ENCODE results near the gene TJP2. TPM values are rescaled to one million over a fixed set of nuclear protein-coding genes. Genes with fewer than 3 reads are reported as not detected.

Gene TJP2
- 1 to 10 TPM; 6.3 to 8.0 TPM for total RNA-seq
- 7.7 TPM for polyA plus RNA-seq (2013, experiment 1 of 2)
- polyA plus RNA-seq (2013, experiment 2 of 2) = 6.3 TPM
- total RNA-seq = 0.12 to 3.9 (median 1.1) reads per million in 172 experiments

- H3K27ac Mint-ChIP-seq = no peak within 1 kb of the TSS
- no peaks in the 10 kb centered on the region for H3K36me3 Mint-ChIP-seq (ENCODE audit: low read depth)
- intact Hi-C loops (cut with DNase I, micrococcal nuclease) = no loop called here
- H3K27me3 Mint-ChIP-seq = peaks cover 47% of the 10 kb centered on the region
- H3K4me3 ChIP-seq (ENCODE audit: low read length) = peak within 1 kb of the TSS; percentile 69
- no peaks in the 10 kb centered on the region for H3K36me3 ChIP-seq (ENCODE audit: insufficient read depth, low read length)
- H3K4me1 ChIP-seq (ENCODE audit: insufficient read depth, low read length) = peaks cover 23% of the 10 kb centered on the region
- no peaks in the 10 kb centered on the region for H3K9me3 Mint-ChIP-seq
- no peak within 1 kb of the TSS for H3K27ac ChIP-seq (ENCODE audit: low read depth in 1 of 2, low read length in 2 of 2)
- ChIA-PET CTCF (interaction anchor here (1.0 kb wide), 1 partner anchor 139 kb away, joined by 3 read pairs; the partner anchor contains the start of gene FXN), POLR2A (no interaction called here)
- no peaks in the 10 kb centered on the region for H3K9me3 ChIP-seq (ENCODE audit: control insufficient read depth in 1 of 2, insufficient read depth in 1 of 2, low read length in 2 of 2)
- no peak for TF ChIP-seq CTCF (IDR thresholded peaks at IDR 0.05)
- H3K4me1 Mint-ChIP-seq (ENCODE audit: low read depth) = peaks cover 43% of the 10 kb centered on the region
- peak; percentile 28 for ATAC-seq (ENCODE audit: poor library complexity)
- DNase-seq = peak in 11 of 14 experiments; percentile 3 to 67 (median 23)
- peak within 1 kb of the TSS; percentile 88 for H3K4me3 Mint-ChIP-seq
- H3K27me3 ChIP-seq (ENCODE audit: control insufficient read depth in 1 of 2, insufficient read depth in 2 of 2, low read length in 2 of 2) = peaks cover 3 to 26% of the 10 kb centered on the region in 2 experiments
Observed at GRCh38 chr9:69173891-69174615, at the start of gene TJP2. Gene TJP2, plus strand, starts transcription at chr9:69174277. Its CDS starts 96 bp downstream, at chr9:69174373.

GRCh38 chr9:69130456-69131441 is 43.3 kb upstream of the TJP2 start:
- no peaks in the 10 kb centered on the region for H3K36me3 ChIP-seq (ENCODE audit: insufficient read depth, low read length)
- intact Hi-C loops (cut with DNase I, micrococcal nuclease) = no loop called here
- H3K27me3 ChIP-seq (ENCODE audit: control insufficient read depth in 1 of 2, insufficient read depth in 2 of 2, low read length in 2 of 2) = no peaks in the 10 kb centered on the region
- no peak overlapping the region for H3K4me3 ChIP-seq (ENCODE audit: low read length)
- ChIA-PET POLR2A (no interaction called here), CTCF (interaction anchor here (0.8 kb wide), 1 partner anchor 22 kb away, joined by 3 read pairs; no protein-coding TSS in a partner anchor)
- Mint-ChIP-seq H3K27me3 (no peaks in the 10 kb centered on the region), H3K4me1 (ENCODE audit: low read depth) (no peaks in the 10 kb centered on the region), H3K4me3 (no peak overlapping the region), H3K36me3 (ENCODE audit: low read depth) (no peaks in the 10 kb centered on the region), H3K27ac (no peak overlapping the region), H3K9me3 (no peaks in the 10 kb centered on the region)
- no peak for TF ChIP-seq CTCF (IDR thresholded peaks at IDR 0.05)
- DNase-seq (no peak), ATAC-seq (ENCODE audit: poor library complexity) (no peak)
- no peak overlapping the region for H3K27ac ChIP-seq (ENCODE audit: low read depth in 1 of 2, low read length in 2 of 2)
- H3K4me1 ChIP-seq (ENCODE audit: insufficient read depth, low read length) = no peaks in the 10 kb centered on the region
- no peaks in the 10 kb centered on the region for H3K9me3 ChIP-seq (ENCODE audit: control insufficient read depth in 1 of 2, insufficient read depth in 1 of 2, low read length in 2 of 2)

- ChIA-PET CTCF (interaction anchor here (0.8 kb wide), 1 partner anchor 21 kb away, joined by 3 read pairs; no protein-coding TSS in a partner anchor), POLR2A (interaction anchor here (1.0 kb wide), 1 partner anchor 10 kb away, joined by 6 read pairs; no protein-coding TSS in a partner anchor)
- H3K27ac Mint-ChIP-seq = no peak overlapping the region
Observed at GRCh38 chr9:69131682-69132081, 42.4 kb upstream of the TJP2 start.

More at GRCh38 chr9:69131682-69132081, 42.4 kb upstream of the TJP2 start:
- H3K4me3 Mint-ChIP-seq = no peak overlapping the region
- Histone ChIP-seq H3K27ac (ENCODE audit: low read depth in 1 of 2, low read length in 2 of 2) (no peak overlapping the region), H3K36me3 (ENCODE audit: insufficient read depth, low read length) (no peaks in the 10 kb centered on the region), H3K27me3 (ENCODE audit: control insufficient read depth in 1 of 2, insufficient read depth in 2 of 2, low read length in 2 of 2) (no peaks in the 10 kb centered on the region), H3K4me3 (ENCODE audit: low read length) (no peak overlapping the region), H3K9me3 (ENCODE audit: control insufficient read depth in 1 of 2, insufficient read depth in 1 of 2, low read length in 2 of 2) (no peaks in the 10 kb centered on the region), H3K4me1 (ENCODE audit: insufficient read depth, low read length) (no peaks in the 10 kb centered on the region)
- DNase-seq = no peak
- no peaks in the 10 kb centered on the region for H3K9me3 Mint-ChIP-seq
- H3K27me3 Mint-ChIP-seq = no peaks in the 10 kb centered on the region
- no peak for TF ChIP-seq CTCF (IDR thresholded peaks at IDR 0.05)
- no peaks in the 10 kb centered on the region for H3K4me1 Mint-ChIP-seq (ENCODE audit: low read depth)
- intact Hi-C loops (cut with DNase I, micrococcal nuclease) = no loop called here
- no peak for ATAC-seq (ENCODE audit: poor library complexity)
- H3K36me3 Mint-ChIP-seq (ENCODE audit: low read depth) = no peaks in the 10 kb centered on the region
